Activated CD4-positive, CD25-positive, alpha-beta regulatory T cell treated with anti-CD3 and anti-CD28 coated beads, Interleukin-2, amount 50 U/mL, for 16 hours (primary cell): ENCODE results near the gene RNF220.
"Not testable (repeated sequence)": the region's sequence is repeated elsewhere in the genome, so short reads cannot be mapped to it uniquely, and the experiment has no call there.

Source experiments
- DNase-seq: peaks from one replicate; pipeline ENCODE4 v3.0.0-alpha.2; 2020; ENCODE audit warnings: low read depth, low spot score

Gene RNF220

GRCh38 chr1:44485934-44486460, 80.9 kb downstream of the RNF220 start:
- no peak for DNase-seq

- no peak for DNase-seq
Observed at GRCh38 chr1:44489481-44489880, 84.4 kb downstream of the RNF220 start.

GRCh38 chr1:44496541-44497171, 91.6 kb downstream of the RNF220 start:
- no peak for DNase-seq

- DNase-seq: no peak
Observed at GRCh38 chr1:44497422-44498170, 92.5 kb downstream of the RNF220 start.

- no peak for DNase-seq
Observed at GRCh38 chr1:44499306-44499705, 94.3 kb downstream of the RNF220 start.

- DNase-seq: no peak
Observed at GRCh38 chr1:44500181-44501046, 95.4 kb downstream of the RNF220 start.

GRCh38 chr1:44501047-44501890, 96.2 kb downstream of the RNF220 start:
- no peak for DNase-seq

GRCh38 chr1:44502823-44503222, 97.8 kb downstream of the RNF220 start:
- DNase-seq: not testable (repeated sequence)

- DNase-seq: no peak
Observed at GRCh38 chr1:44503625-44504024, 98.6 kb downstream of the RNF220 start.

GRCh38 chr1:44505210-44505993, 100.3 kb downstream of the RNF220 start:
- DNase-seq: no peak

GRCh38 chr1:44507490-44508396, 102.7 kb downstream of the RNF220 start:
- DNase-seq: no peak

- DNase-seq: no peak
Observed at GRCh38 chr1:44508397-44508745, 103.3 kb downstream of the RNF220 start.

- no peak for DNase-seq
Observed at GRCh38 chr1:44511363-44511762, 106.3 kb downstream of the RNF220 start.

- no peak for DNase-seq
Observed at GRCh38 chr1:44511769-44512168, 106.7 kb downstream of the RNF220 start.

- DNase-seq: no peak
Observed at GRCh38 chr1:44512313-44512885, 107.3 kb downstream of the RNF220 start.

- no peak for DNase-seq
Observed at GRCh38 chr1:44513111-44513510, 108.1 kb downstream of the RNF220 start.

GRCh38 chr1:44514673-44515072, 109.6 kb downstream of the RNF220 start:
- DNase-seq: no peak

- no peak for DNase-seq
Observed at GRCh38 chr1:44515416-44515815, 110.4 kb downstream of the RNF220 start.

- no peak for DNase-seq
Observed at GRCh38 chr1:44519035-44519676, 114.1 kb downstream of the RNF220 start.
